ENCODE data around the gene MSI2. TPM values are rescaled to one million over a fixed set of nuclear protein-coding genes. Genes with fewer than 3 reads are reported as not detected.

MSI2 gene
- total RNA-seq, 1 donor from 2014 or later = 140 TPM

- Mint-ChIP-seq H3K27ac (ENCODE audit: unreplicated experiment) (peak overlapping the region; percentile 95), H3K36me3 (ENCODE audit: low read depth) (peaks cover 4% of the 10 kb centered on the region), H3K9me3 (no peaks in the 10 kb centered on the region), H3K27me3 (ENCODE audit: low read depth) (no peaks in the 10 kb centered on the region), H3K4me3 (peak overlapping the region; percentile 21), H3K4me1 (peaks cover 62% of the 10 kb centered on the region)
- no peak for DNase-seq (ENCODE audit: low read depth, low spot score)
- no peak for TF ChIP-seq CTCF (conservative IDR thresholded peaks at IDR 0.05)
Observed at GRCh38 chr17:57487573-57487972, 231.2 kb downstream of the MSI2 start.

DNA sequence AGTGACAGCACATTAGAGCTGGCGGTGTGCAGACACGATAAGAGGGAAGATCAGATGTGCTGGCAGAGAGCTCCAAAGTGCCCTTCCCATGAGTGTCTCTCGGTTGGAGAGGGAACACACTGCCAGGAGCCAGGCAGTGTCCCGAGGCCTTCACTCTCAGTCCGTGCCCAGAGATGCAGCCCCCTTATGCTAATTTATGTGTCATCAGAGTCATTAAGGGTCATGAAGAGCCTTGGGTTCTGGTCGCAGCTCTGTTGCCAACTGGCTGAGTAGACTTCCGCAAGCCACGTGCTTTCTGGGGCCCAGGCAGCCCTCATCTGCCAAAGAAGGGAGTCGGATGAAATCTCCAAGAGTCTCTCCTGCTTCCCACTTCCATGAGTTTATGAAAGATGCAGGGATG, 232.5 kb downstream of the MSI2 start:
- Mint-ChIP-seq H3K36me3 (ENCODE audit: low read depth) (peaks cover 8% of the 10 kb centered on the region), H3K4me1 (peaks cover 61% of the 10 kb centered on the region), H3K27me3 (ENCODE audit: low read depth) (no peaks in the 10 kb centered on the region), H3K9me3 (no peaks in the 10 kb centered on the region), H3K27ac (ENCODE audit: unreplicated experiment) (no peak overlapping the region), H3K4me3 (peak overlapping the region; percentile 16)
- no peak for DNase-seq (ENCODE audit: low read depth, low spot score)
- no peak for TF ChIP-seq CTCF (conservative IDR thresholded peaks at IDR 0.05)

GRCh38 chr17:57489321-57489720, 233.0 kb downstream of the MSI2 start:
- no peak overlapping the region for H3K4me3 Mint-ChIP-seq
- H3K9me3 Mint-ChIP-seq = no peaks in the 10 kb centered on the region
- TF ChIP-seq CTCF (conservative IDR thresholded peaks at IDR 0.05) = no peak
- H3K36me3 Mint-ChIP-seq (ENCODE audit: low read depth) = peaks cover 8% of the 10 kb centered on the region
- peaks cover 58% of the 10 kb centered on the region for H3K4me1 Mint-ChIP-seq
- DNase-seq (ENCODE audit: low read depth, low spot score) = no peak
- no peaks in the 10 kb centered on the region for H3K27me3 Mint-ChIP-seq (ENCODE audit: low read depth)
- H3K27ac Mint-ChIP-seq (ENCODE audit: unreplicated experiment) = no peak overlapping the region

DNA sequence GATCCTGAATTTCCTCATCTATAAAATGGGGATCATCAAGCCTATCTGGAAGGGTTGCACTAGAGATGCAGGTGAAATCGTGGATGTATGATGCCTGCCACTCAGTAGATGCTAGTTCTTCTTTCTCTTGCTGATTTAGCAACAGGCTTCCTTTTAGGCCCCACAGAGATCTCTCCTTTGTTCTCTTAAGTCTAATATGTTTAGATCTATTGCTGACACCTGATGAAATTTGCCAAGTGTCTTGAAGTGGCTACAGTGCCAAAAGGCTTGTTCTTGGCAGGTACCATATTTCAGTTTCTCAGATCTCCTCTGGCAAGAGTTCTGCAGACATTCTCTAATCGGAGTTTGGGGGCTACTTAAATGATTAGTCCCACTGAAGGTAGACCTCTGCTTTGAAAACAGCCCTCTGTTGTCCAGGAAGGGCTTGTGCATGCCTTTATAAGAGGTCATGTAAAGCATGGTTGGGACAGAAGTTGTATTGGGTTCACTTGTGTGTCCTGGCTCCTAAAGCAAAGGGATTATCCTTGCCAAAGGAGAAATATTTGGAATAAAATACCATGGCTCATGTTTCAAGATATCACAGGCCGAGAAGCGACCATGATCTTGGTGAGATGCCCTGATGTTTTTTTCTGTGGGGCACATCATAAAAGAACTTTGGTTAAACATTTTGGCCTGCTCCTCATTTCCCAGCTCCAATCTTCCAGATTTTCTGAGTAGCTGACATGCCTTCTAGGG, 234.0 kb downstream of the MSI2 start:
- no peak for TF ChIP-seq CTCF (conservative IDR thresholded peaks at IDR 0.05)
- Mint-ChIP-seq H3K4me3 (no peak overlapping the region), H3K4me1 (peaks cover 49% of the 10 kb centered on the region), H3K27ac (ENCODE audit: unreplicated experiment) (no peak overlapping the region), H3K36me3 (ENCODE audit: low read depth) (peaks cover 4% of the 10 kb centered on the region), H3K9me3 (no peaks in the 10 kb centered on the region), H3K27me3 (ENCODE audit: low read depth) (no peaks in the 10 kb centered on the region)
- DNase-seq (ENCODE audit: low read depth, low spot score) = no peak

- Mint-ChIP-seq H3K36me3 (ENCODE audit: low read depth) (peaks cover 4% of the 10 kb centered on the region), H3K27ac (ENCODE audit: unreplicated experiment) (peak overlapping the region; percentile 60)
Observed at GRCh38 chr17:57490890-57491289, 234.6 kb downstream of the MSI2 start.

More at GRCh38 chr17:57490890-57491289, 234.6 kb downstream of the MSI2 start:
- peaks cover 48% of the 10 kb centered on the region for H3K4me1 Mint-ChIP-seq
- H3K27me3 Mint-ChIP-seq (ENCODE audit: low read depth) = no peaks in the 10 kb centered on the region
- no peak for DNase-seq (ENCODE audit: low read depth, low spot score)
- H3K9me3 Mint-ChIP-seq = no peaks in the 10 kb centered on the region
- TF ChIP-seq CTCF (conservative IDR thresholded peaks at IDR 0.05) = no peak
- no peak overlapping the region for H3K4me3 Mint-ChIP-seq

Measured in neural crest cell (in vitro differentiated cells).